Left lung (tissue), 10 donors: ENCODE data around the gene NCBP2L. TPM values are rescaled to one million over a fixed set of nuclear protein-coding genes. Genes with fewer than 3 reads are reported as not detected.

Experiments
- ATAC-seq: fragments of 200-7000 bp; cut with Tn5 transposase; one replicate; pipeline ENCODE4 v1.9.1; 2020; ENCODE audit warnings: moderate library complexity
- DNase-seq, 4 donors: peaks; one replicate each; pipeline ENCODE4 v3.0.0-alpha.2; 2013 to 2020
- H3K27ac ChIP-seq, 2 donors: fragments of 200-600 bp; sonication (generic) in 1 of 2; one replicate each; pipeline versions ENCODE4 v1.5.0 to v1.8.0; 2020 to 2021
- H3K27me3 ChIP-seq, 2 donors: fragments of 200-600 bp; sonication (generic) in 1 of 2; one replicate each; pipeline versions ENCODE4 v1.5.0 to v1.8.0; 2020 to 2021
- H3K36me3 ChIP-seq, 2 donors: fragments of 200-600 bp; sonication (generic) in 1 of 2; one replicate each; pipeline versions ENCODE4 v1.5.0 to v1.8.0; 2020 to 2021
- H3K4me1 ChIP-seq, 2 donors: fragments of 200-600 bp; one replicate each; pipeline ENCODE4 v1.8.0; 2021
- H3K4me3 ChIP-seq, 2 donors: fragments of 200-600 bp; sonication (generic) in 1 of 2; one replicate each; pipeline versions ENCODE4 v1.5.0 to v1.8.0; 2020 to 2021; ENCODE audit warnings: mild to moderate bottlenecking in 1 of 2
- H3K9me3 ChIP-seq, 2 donors: fragments of 200-600 bp; sonication (generic) in 1 of 2; one replicate each; pipeline versions ENCODE4 v1.5.0 to v1.8.0; 2020 to 2021
- CTCF ChIP-seq, 2 donors: fragments of 200-600 bp; sonication (generic) in 1 of 2; IDR thresholded peaks; one replicate each; pipeline versions ENCODE4 v1.5.0 to v1.8.0; 2021; ENCODE audit warnings: antibody characterized with exemption in 2 of 2
- intact Hi-C, 2 donors: fragments of 100-400 bp; cut with DNase I; formaldehyde crosslinking; loops; one replicate each; pipeline versions ENCODE4 v1.11.2 to v1.14.2; 2022
- polyA plus RNA-seq, 6 donors: library from polyadenylated mRNA; unstranded; fragments of 120-200 nt; gene quantifications; one replicate each; pipeline ENCODE4 v1.2.1, GENCODE V29; 2013; ENCODE audit not compliant: insufficient read length in 6 of 6
- total RNA-seq, 2 donors: library from RNA; stranded (reverse); fragmentation: NEBNext Ultra II Directional; extraction: Animal tissue kit (Norgen Biotek cat#: 25700); gene quantifications; one replicate each; pipeline ENCODE4 v1.2.1, GENCODE V29; 2021
- donor health status: DM: no; HTN: yes; CAD: no.
- donor health status: DM: no; HTN: no; CAD: no.

Gene NCBP2L
- total and polyA plus RNA-seq, 8 donors: 0.14 to 0.38 (median 0.20) TPM; not detected in 3

GRCh38 chrX:107750861-107751445 is 26.6 kb upstream of the NCBP2L start:
- no peak for DNase-seq
- H3K27ac ChIP-seq: no peak overlapping the region
- intact Hi-C loops: no loop called here
- H3K4me1 ChIP-seq: peaks cover 0 to 4% of the 10 kb centered on the region in 2 donors
- TF ChIP-seq CTCF (IDR thresholded peaks at IDR 0.05): no peak
- H3K36me3 ChIP-seq: no peaks in the 10 kb centered on the region
- H3K9me3 ChIP-seq: no peaks in the 10 kb centered on the region
- no peak for ATAC-seq
- H3K4me3 ChIP-seq: no peak overlapping the region
- no peaks in the 10 kb centered on the region for H3K27me3 ChIP-seq

GRCh38 chrX:107752043-107752442 is 25.5 kb upstream of the NCBP2L start:
- Histone ChIP-seq H3K9me3 (no peaks in the 10 kb centered on the region), H3K4me1 (peaks cover 0 to 4% of the 10 kb centered on the region in 2 donors), H3K27ac (no peak overlapping the region), H3K4me3 (no peak overlapping the region), H3K27me3 (no peaks in the 10 kb centered on the region), H3K36me3 (no peaks in the 10 kb centered on the region)
- no peak for TF ChIP-seq CTCF (IDR thresholded peaks at IDR 0.05)
- intact Hi-C loops: no loop called here
- ATAC-seq: no peak
- DNase-seq: no peak

GRCh38 chrX:107752714-107753113 is 24.8 kb upstream of the NCBP2L start:
- DNase-seq (no peak), ATAC-seq (no peak)
- Histone ChIP-seq H3K9me3 (no peaks in the 10 kb centered on the region), H3K27ac (no peak overlapping the region), H3K36me3 (no peaks in the 10 kb centered on the region), H3K4me3 (no peak overlapping the region), H3K4me1 (peaks cover 0 to 4% of the 10 kb centered on the region in 2 donors), H3K27me3 (no peaks in the 10 kb centered on the region)
- no peak for TF ChIP-seq CTCF (IDR thresholded peaks at IDR 0.05)
- intact Hi-C loops: no loop called here

GRCh38 chrX:107753187-107753586 is 24.3 kb upstream of the NCBP2L start:
- ATAC-seq: no peak
- intact Hi-C loops: no loop called here

GRCh38 chrX:107755721-107756120 is 21.8 kb upstream of the NCBP2L start:
- no peak overlapping the region for H3K4me3 ChIP-seq
- H3K27ac ChIP-seq: no peak overlapping the region
- no peak for TF ChIP-seq CTCF (IDR thresholded peaks at IDR 0.05)
- H3K27me3 ChIP-seq: no peaks in the 10 kb centered on the region
- no peak for ATAC-seq
- intact Hi-C loops: no loop called here
- no peaks in the 10 kb centered on the region for H3K36me3 ChIP-seq
- peaks cover 0 to 4% of the 10 kb centered on the region in 2 donors for H3K4me1 ChIP-seq
- no peak for DNase-seq
- H3K9me3 ChIP-seq: no peaks in the 10 kb centered on the region

More at GRCh38 chrX:107753187-107753586, 24.3 kb upstream of the NCBP2L start:
- Histone ChIP-seq H3K27me3 (no peaks in the 10 kb centered on the region), H3K36me3 (no peaks in the 10 kb centered on the region), H3K27ac (no peak overlapping the region), H3K9me3 (no peaks in the 10 kb centered on the region), H3K4me3 (no peak overlapping the region), H3K4me1 (peaks cover 0 to 4% of the 10 kb centered on the region in 2 donors)
- no peak for DNase-seq
- TF ChIP-seq CTCF (IDR thresholded peaks at IDR 0.05): no peak
